Measurements from ENCODE around the gene ANKS6.

The ANKS6 gene

DNA sequence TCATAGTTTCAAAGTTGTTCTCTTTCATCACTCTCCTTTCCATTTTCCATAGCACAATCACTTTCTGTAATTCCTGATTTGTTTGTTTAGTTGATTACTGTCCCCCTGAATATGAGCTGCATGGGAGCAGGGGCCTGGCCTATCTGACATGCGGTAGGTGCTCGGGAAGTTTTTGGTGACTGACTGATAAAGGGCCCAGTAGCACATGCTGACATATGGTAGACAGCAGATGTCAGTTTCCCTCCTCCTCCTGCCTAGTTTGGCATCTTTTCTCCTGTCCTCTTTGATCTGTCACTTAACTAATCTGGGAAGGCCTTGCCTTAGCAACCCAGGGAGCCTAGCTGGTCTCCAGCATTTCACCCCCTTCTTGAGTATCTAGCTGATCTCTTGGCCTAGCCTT, 25.5 kb upstream of the ANKS6 start:
- CTCF ChIA-PET, result no interaction called here
- POLR2A ChIA-PET (ENCODE audit: low non-redundant PET), result no interaction called here
- H3K27ac ChIP-seq, result no peak overlapping the region
- TF ChIP-seq CTCF (conservative IDR thresholded peaks at IDR 0.05; ENCODE audit: low read depth), result no peak
- no peak for DNase-seq (ENCODE audit: low spot score)

DNA sequence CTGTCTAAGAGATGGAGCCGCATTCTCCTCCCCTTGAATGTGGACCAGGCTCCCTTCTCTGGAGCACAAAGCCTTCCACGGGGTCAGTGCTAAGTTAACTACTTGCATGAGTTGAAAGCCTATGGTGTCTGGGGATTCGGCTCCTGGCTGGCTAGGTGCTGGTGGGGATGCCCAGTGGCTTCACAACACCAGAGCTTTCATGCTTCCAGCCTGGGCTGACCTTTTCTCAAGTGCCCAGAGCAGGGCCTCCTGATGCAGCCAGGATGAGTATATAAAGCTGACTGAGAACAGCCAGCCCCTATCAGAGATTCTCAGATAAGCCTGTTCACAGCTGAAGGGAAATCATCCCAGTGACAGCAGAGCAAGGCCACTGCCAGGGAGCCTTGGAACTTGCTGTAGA, 22.9 kb upstream of the ANKS6 start:
- DNase-seq (ENCODE audit: low spot score), result no peak
- POLR2A ChIA-PET (ENCODE audit: low non-redundant PET), result no interaction called here
- H3K27ac ChIP-seq, result no peak overlapping the region
- CTCF ChIA-PET, result interaction anchor here (0.7 kb wide), 1 partner anchor 28 kb away, joined by 5 read pairs; no protein-coding TSS in a partner anchor
- no peak for TF ChIP-seq CTCF (conservative IDR thresholded peaks at IDR 0.05; ENCODE audit: low read depth)

DNA sequence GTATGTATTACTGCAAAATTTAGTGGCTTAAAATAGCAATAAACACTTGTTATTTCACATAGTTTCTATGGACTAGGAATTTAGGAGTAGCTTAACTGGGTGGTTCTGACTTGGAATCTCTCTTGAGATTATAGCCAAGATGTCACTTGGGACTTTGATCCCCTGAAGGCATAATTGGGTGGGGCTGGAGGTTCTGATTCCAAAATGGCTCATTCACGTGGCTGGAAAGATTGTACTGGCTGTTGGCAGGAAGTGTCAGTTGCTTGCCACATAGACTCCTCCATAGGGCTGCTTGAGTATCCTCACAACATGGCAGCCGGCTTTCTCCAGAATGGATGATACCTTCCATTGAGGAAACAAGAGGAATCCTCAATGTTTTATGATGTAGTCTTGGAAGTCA, 22.4 kb upstream of the ANKS6 start:
- ChIA-PET CTCF (interaction anchor here (0.7 kb wide), 1 partner anchor 27 kb away, joined by 5 read pairs; no protein-coding TSS in a partner anchor), POLR2A (ENCODE audit: low non-redundant PET) (no interaction called here)
- no peak for DNase-seq (ENCODE audit: low spot score)
- no peak overlapping the region for H3K27ac ChIP-seq
- TF ChIP-seq CTCF (conservative IDR thresholded peaks at IDR 0.05; ENCODE audit: low read depth), result no peak

GRCh38 chr9:98815391-98815951, 19.1 kb upstream of the ANKS6 start:
- POLR2A ChIA-PET (ENCODE audit: low non-redundant PET), result no interaction called here
- no peak for TF ChIP-seq CTCF (conservative IDR thresholded peaks at IDR 0.05; ENCODE audit: low read depth)
- DNase-seq (ENCODE audit: low spot score), result no peak
- no peak overlapping the region for H3K27ac ChIP-seq
- CTCF ChIA-PET, result no interaction called here

DNA sequence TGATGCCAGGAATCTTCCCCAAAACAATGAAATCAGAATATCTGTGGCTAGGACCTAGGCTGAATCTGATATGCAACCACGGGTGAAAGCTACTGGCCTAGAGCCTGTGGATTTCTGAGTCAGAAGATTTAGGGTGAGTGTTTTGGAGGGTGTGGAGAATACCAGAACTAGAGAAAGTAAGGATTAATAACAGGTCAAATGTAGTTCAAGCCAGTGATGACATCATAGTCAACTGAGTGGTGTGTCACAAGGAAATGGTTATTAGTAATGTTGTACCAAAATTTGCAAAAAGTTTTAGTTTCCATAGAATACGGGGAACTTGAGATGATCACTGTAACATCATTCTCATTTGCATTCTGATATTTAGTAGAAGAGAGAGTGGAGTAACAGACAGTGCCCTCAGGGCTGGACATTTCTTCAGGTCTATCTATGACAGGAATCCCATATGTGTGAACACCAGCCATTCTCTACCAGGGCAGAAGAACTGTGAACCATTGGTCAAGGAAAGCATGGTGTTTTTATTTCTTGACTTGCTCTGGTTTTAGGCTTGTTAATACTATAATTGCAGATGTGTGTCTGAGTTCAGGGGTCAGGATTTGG, 14.8 kb upstream of the ANKS6 start:
- POLR2A ChIA-PET (ENCODE audit: low non-redundant PET), result no interaction called here
- peak; percentile 73 for DNase-seq (ENCODE audit: low spot score)
- H3K27ac ChIP-seq, result no peak overlapping the region
- CTCF ChIA-PET, result no interaction called here
- TF ChIP-seq CTCF (conservative IDR thresholded peaks at IDR 0.05; ENCODE audit: low read depth), result no peak

GRCh38 chr9:98810102-98810842, 13.9 kb upstream of the ANKS6 start:
- no peak for TF ChIP-seq CTCF (conservative IDR thresholded peaks at IDR 0.05; ENCODE audit: low read depth)
- no peak for DNase-seq (ENCODE audit: low spot score)
- CTCF ChIA-PET, result interaction anchor here (0.7 kb wide), 2 partner anchors 15 to 111 kb away, joined by 3 read pairs; no protein-coding TSS in a partner anchor
- POLR2A ChIA-PET (ENCODE audit: low non-redundant PET), result no interaction called here
- H3K27ac ChIP-seq, result no peak overlapping the region

All from RWPE1 (cell line).